Neural crest cell (in vitro differentiated cells): ENCODE data around the gene SPATA13. TPM values are rescaled to one million over a fixed set of nuclear protein-coding genes. Genes with fewer than 3 reads are reported as not detected.

Experiments used
- DNase-seq: peaks from one replicate; pipeline ENCODE4 v3.0.0; 2021; ENCODE audit warnings: low read depth, mixed read lengths, low spot score
- H3K27ac Mint-ChIP-seq: one replicate; pipeline ENCODE4 v1.8.0; 2021; ENCODE audit warnings: mild to moderate bottlenecking, mixed read lengths; ENCODE audit not compliant: unreplicated experiment
- H3K27me3 Mint-ChIP-seq: 2 replicates; pipeline ENCODE4 v1.8.0; 2021; ENCODE audit warnings: low read depth, mild to moderate bottlenecking, mixed read lengths
- H3K36me3 Mint-ChIP-seq: 2 replicates; pipeline ENCODE4 v1.8.0; 2021; ENCODE audit warnings: low read depth, mild to moderate bottlenecking, mixed read lengths
- H3K4me1 Mint-ChIP-seq: 2 replicates; pipeline ENCODE4 v1.8.0; 2021; ENCODE audit warnings: mixed read lengths
- H3K4me3 Mint-ChIP-seq: one replicate; pipeline ENCODE4 v1.8.0; 2021; ENCODE audit warnings: mild to moderate bottlenecking, mixed read lengths
- H3K9me3 Mint-ChIP-seq: 2 replicates; pipeline ENCODE4 v1.8.0; 2021; ENCODE audit warnings: mixed read lengths
- CTCF ChIP-seq: fragments of 200-600 bp; sonication (generic); conservative IDR thresholded peaks from 2 replicates; pipeline ENCODE4 v1.5.0; 2021; ENCODE audit warnings: antibody characterized with exemption, mild to moderate bottlenecking
- microRNA-seq: library from miRNA; unstranded; fragments of <30 nt; microRNA quantifications from one replicate; pipeline ENCODE4, GENCODE V29; 2020
- total RNA-seq: library from RNA; stranded (reverse); gene quantifications from 2 replicates; pipeline ENCODE4 v1.2.1, GENCODE V29; 2021

SPATA13 gene
- total RNA-seq, 1 donor from 2014 or later = 45.8 TPM

GRCh38 chr13:24356270-24356669 lies 195.8 kb downstream of the SPATA13 start:
- Mint-ChIP-seq H3K36me3 (no peaks in the 10 kb centered on the region), H3K9me3 (no peaks in the 10 kb centered on the region), H3K27ac (no peak overlapping the region), H3K4me1 (no peaks in the 10 kb centered on the region), H3K4me3 (no peak overlapping the region), H3K27me3 (no peaks in the 10 kb centered on the region)
- no peak for DNase-seq
- TF ChIP-seq CTCF = no peak

Small RNA genes lying within 50 kb of the gene (microRNA-seq; reads per million reads assigned to microRNA genes)
- 28.4 reads per million, percentile 41 among the genes with 10 or more reads in this experiment for gene MIR2276

Other genes with a start within 250 kb of the SPATA13 start
- not detected in 2 replicates for gene C1QTNF9, start 148.9 kb downstream of the SPATA13 start, total RNA-seq